Natural killer cell (primary cell): ENCODE measurements around the gene STX4. TPM values are rescaled to one million over a fixed set of nuclear protein-coding genes. Genes with fewer than 3 reads are reported as not detected.
A peak's percentile ranks its signal among the peaks of the same experiment; 100 is the strongest.

Experiments used
- ATAC-seq, 3 donors: fragments of 150-1000 bp in 2 of 3; fragments of 200-7000 bp in 1 of 3; cut with Tn5 transposase; 1 replicate in 1 of 3; 2 replicates in 2 of 3; pipeline ENCODE4 v1.10.0; 2021; ENCODE audit warnings: mild to moderate bottlenecking in 2 of 3, moderate library complexity in 2 of 3
- DNase-seq, 2 donors: peaks; one replicate each; pipeline versions ENCODE4 v3.0.0 to v3.0.0-alpha.2; 2013 to 2021; ENCODE audit warnings: mixed read lengths in 1 of 2
- H3K27ac ChIP-seq: one replicate; pipeline ENCODE4 v1.5.1; 2013; ENCODE audit warnings: mild to moderate bottlenecking, low read length
- H3K27me3 ChIP-seq: one replicate; pipeline ENCODE4 v1.6.1; 2013; ENCODE audit warnings: low read length; ENCODE audit not compliant: control insufficient read depth, insufficient read depth
- H3K36me3 ChIP-seq: one replicate; pipeline ENCODE4 v1.6.1; 2013; ENCODE audit warnings: low read length; ENCODE audit not compliant: control insufficient read depth, insufficient read depth
- H3K4me1 ChIP-seq: one replicate; pipeline ENCODE4 v1.6.1; 2013; ENCODE audit warnings: low read length; ENCODE audit not compliant: control insufficient read depth, insufficient read depth
- H3K4me3 ChIP-seq: one replicate; pipeline ENCODE4 v1.5.1; 2013; ENCODE audit warnings: low read length
- H3K9me3 ChIP-seq: one replicate; pipeline ENCODE4 v1.6.1; 2013; ENCODE audit warnings: low read length; ENCODE audit not compliant: control insufficient read depth, insufficient read depth
- H3K27ac Mint-ChIP-seq, 2 donors: one replicate each; pipeline ENCODE4 v1.8.0; 2022; ENCODE audit warnings: mild to moderate bottlenecking in 2 of 2, mixed read lengths in 2 of 2, moderate library complexity in 1 of 2
- H3K27me3 Mint-ChIP-seq, 2 donors: one replicate each; pipeline ENCODE4 v1.8.0; 2022; ENCODE audit warnings: low read depth in 2 of 2, mixed read lengths in 2 of 2
- H3K36me3 Mint-ChIP-seq: one replicate; pipeline ENCODE4 v1.8.0; 2022; ENCODE audit warnings: mixed read lengths
- H3K4me1 Mint-ChIP-seq, 2 donors: one replicate each; pipeline ENCODE4 v1.8.0; 2022; ENCODE audit warnings: mixed read lengths in 2 of 2
- H3K4me3 Mint-ChIP-seq: one replicate; pipeline ENCODE4 v1.8.0; 2022; ENCODE audit warnings: mild to moderate bottlenecking, moderate library complexity, mixed read lengths
- H3K9me3 Mint-ChIP-seq, 2 donors: one replicate each; pipeline ENCODE4 v1.8.0; 2022; ENCODE audit warnings: mixed read lengths in 2 of 2
- WGBS: methylation state at CpG from one replicate; pipeline ENCODE4 v1.1.7; 2013; ENCODE audit warnings: missing lambda C conversion rate; ENCODE audit not compliant: insufficient coverage; 5-methylcytosine and 5-hydroxymethylcytosine counted together
- intact Hi-C: fragments of 100-400 bp; cut with micrococcal nuclease; formaldehyde crosslinking; loops from one replicate; pipeline ENCODE4 v1.14.2; 2022
- total RNA-seq, 4 donors: library from RNA; stranded (reverse); fragments of 120-200 nt in 1 of 4; gene quantifications; one replicate each; pipeline versions ENCODE4 v1.2.3 to v1.2.4, GENCODE V29; 2013 to 2022
- TF ChIP-seq, protein P1 (sequence below): fragments of 200-600 bp; IDR thresholded peaks from one replicate; pipeline ENCODE4 v1.8.0; 2022; ENCODE audit warnings: antibody characterized with exemption

Gene STX4
- total RNA-seq, 3 donors from 2014 or later (not counting 1 experiment from before 2014, with no cell fraction given), result 128 to 145 (median 133) TPM

DNA sequence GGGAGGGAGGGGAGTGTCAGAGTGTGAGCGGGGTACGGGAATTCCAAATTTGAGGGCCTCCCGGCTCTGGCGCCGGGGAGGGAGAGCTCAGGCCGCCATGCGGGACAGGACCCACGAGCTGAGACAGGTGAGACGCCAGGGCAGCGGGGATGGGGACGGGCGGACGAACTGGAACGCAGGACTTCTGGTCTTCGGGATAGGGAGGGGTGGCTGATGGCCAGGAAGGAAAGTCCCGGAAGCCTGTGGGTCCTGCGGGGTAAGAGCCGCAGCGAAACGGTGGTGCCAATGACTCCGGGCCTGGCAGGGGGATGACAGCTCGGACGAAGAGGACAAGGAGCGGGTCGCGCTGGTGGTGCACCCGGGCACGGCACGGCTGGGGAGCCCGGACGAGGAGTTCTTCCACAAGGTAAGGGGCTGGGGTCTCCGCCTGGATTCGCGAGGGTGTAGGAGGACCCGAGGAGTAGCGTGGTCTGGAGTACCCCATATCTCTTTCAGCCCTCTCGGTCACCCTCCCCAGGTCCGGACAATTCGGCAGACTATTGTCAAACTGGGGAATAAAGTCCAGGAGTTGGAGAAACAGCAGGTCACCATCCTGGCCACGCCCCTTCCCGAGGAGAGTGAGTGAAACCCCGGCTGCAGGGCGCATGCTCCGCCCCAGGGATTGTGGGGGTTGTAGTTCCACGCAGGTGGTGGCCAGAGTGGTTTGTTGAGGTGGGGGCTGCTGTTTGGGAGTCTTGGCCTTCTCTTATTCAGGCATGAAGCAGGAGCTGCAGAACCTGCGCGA lies 543 bp downstream of the STX4 start:
- H3K4me1 Mint-ChIP-seq, result peaks cover 36 to 37% of the 10 kb centered on the region in 2 donors

DNA sequence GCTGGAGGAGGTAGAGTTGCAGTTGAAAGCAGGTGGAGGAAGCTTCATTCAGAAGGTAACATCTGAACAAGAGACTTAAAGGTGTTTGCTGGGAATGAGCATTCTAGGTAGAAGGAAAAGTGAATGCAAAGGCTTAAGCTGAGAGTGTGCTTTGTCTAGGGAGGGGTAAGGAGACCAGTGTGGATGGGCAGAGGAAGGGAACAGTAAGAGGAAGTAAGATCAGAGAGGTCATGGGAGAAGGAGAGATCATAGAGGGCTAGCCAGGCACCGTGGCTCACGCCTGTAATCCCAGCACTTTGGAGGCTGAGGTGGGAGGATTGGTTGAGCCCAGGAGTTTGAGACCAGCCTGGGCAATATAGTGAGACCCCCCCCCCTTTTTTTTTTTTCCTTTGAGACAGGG lies 3.3 kb downstream of the STX4 start:
- Histone ChIP-seq H3K27me3 (no peaks in the 10 kb centered on the region), H3K36me3 (peaks cover 45% of the 10 kb centered on the region), H3K9me3 (no peaks in the 10 kb centered on the region), H3K4me3 (no peak overlapping the region), H3K4me1 (peaks cover 20% of the 10 kb centered on the region), H3K27ac (no peak overlapping the region)
- no peak for DNase-seq
- TF ChIP-seq, protein P1, sequence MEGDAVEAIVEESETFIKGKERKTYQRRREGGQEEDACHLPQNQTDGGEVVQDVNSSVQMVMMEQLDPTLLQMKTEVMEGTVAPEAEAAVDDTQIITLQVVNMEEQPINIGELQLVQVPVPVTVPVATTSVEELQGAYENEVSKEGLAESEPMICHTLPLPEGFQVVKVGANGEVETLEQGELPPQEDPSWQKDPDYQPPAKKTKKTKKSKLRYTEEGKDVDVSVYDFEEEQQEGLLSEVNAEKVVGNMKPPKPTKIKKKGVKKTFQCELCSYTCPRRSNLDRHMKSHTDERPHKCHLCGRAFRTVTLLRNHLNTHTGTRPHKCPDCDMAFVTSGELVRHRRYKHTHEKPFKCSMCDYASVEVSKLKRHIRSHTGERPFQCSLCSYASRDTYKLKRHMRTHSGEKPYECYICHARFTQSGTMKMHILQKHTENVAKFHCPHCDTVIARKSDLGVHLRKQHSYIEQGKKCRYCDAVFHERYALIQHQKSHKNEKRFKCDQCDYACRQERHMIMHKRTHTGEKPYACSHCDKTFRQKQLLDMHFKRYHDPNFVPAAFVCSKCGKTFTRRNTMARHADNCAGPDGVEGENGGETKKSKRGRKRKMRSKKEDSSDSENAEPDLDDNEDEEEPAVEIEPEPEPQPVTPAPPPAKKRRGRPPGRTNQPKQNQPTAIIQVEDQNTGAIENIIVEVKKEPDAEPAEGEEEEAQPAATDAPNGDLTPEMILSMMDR, result no peak
- H3K27ac Mint-ChIP-seq, result peak overlapping the region in 1 of 2 donors; percentile 26
- no peaks in the 10 kb centered on the region for H3K27me3 Mint-ChIP-seq
- 50% methylated on average over 2 of the region's 2 CpGs for WGBS
- H3K36me3 Mint-ChIP-seq, result no peaks in the 10 kb centered on the region
- intact Hi-C loops, result no loop called here
- peaks cover 36 to 37% of the 10 kb centered on the region in 2 donors for H3K4me1 Mint-ChIP-seq
- no peak overlapping the region for H3K4me3 Mint-ChIP-seq
- no peak for ATAC-seq
- H3K9me3 Mint-ChIP-seq, result no peaks in the 10 kb centered on the region

More for the DNA sequence above, 543 bp downstream of the STX4 start:
- 1% methylated on average over 47 of the region's 47 CpGs for WGBS
- DNase-seq (peak; percentile 83 to 95), ATAC-seq (peak; percentile 47 to 60 (median 49))
- Histone ChIP-seq H3K36me3 (peaks cover 28% of the 10 kb centered on the region), H3K9me3 (no peaks in the 10 kb centered on the region), H3K4me1 (peaks cover 20% of the 10 kb centered on the region), H3K27ac (peak overlapping the region; percentile 92), H3K27me3 (no peaks in the 10 kb centered on the region), H3K4me3 (peak overlapping the region; percentile 80)
- TF ChIP-seq, protein P1, result no peak
- Mint-ChIP-seq H3K27me3 (no peaks in the 10 kb centered on the region), H3K36me3 (no peaks in the 10 kb centered on the region), H3K4me3 (peak overlapping the region; percentile 99), H3K27ac (peak overlapping the region; percentile 95 to 99), H3K9me3 (no peaks in the 10 kb centered on the region)
- intact Hi-C loops, result loop anchor here (1.0 to 5.0 kb wide), 4 partner anchors 39 to 425 kb away; partner anchors contain the start of genes ARMC5, FBXL19 and VKORC1

DNA sequence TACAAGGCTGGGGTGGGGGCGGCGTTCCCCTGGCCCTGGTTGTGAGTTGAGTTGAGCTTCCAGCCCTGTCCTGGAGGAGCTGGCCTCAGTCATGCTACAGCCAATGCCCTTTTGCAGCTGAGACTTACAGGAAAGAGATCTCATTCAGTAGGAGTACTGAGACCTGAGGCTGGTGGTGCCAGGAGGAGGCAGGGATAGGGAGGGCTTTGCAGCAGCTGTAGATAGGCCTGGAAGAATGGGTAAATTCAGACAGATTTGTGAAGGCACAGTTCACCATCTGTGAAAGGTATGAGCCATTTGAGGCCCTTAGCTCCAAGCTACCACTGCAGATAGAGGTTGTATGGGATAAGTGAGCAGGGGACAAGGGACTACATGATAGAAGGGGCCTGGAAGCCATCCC lies 5.6 kb downstream of the STX4 start:
- Mint-ChIP-seq H3K27ac (peak overlapping the region in 1 of 2 donors; percentile 35), H3K9me3 (no peaks in the 10 kb centered on the region), H3K4me1 (peaks cover 19 to 20% of the 10 kb centered on the region in 2 donors), H3K4me3 (no peak overlapping the region), H3K27me3 (no peaks in the 10 kb centered on the region), H3K36me3 (no peaks in the 10 kb centered on the region)
- no peak overlapping the region for H3K27ac ChIP-seq
- DNase-seq, result no peak
- 100% methylated on average over 2 of the region's 2 CpGs for WGBS
- no peaks in the 10 kb centered on the region for H3K9me3 ChIP-seq
- TF ChIP-seq, protein P1, result no peak
- peaks cover 55% of the 10 kb centered on the region for H3K36me3 ChIP-seq
- no peaks in the 10 kb centered on the region for H3K27me3 ChIP-seq
- intact Hi-C loops, result no loop called here
- no peak overlapping the region for H3K4me3 ChIP-seq
- peaks cover 7% of the 10 kb centered on the region for H3K4me1 ChIP-seq
- ATAC-seq, result no peak
